PC-9 (cell line): ENCODE measurements around the gene TSHZ3. TPM values are rescaled to one million over a fixed set of nuclear protein-coding genes. Genes with fewer than 3 reads are reported as not detected.

Experiments
- BruUV-seq: library from RNA; stranded (reverse); fragments of 400-500 nt; replicated peaks from 2 replicates; lab custom pipeline; 2021; lab: Mats Ljungman, UMichigan
- CTCF ChIA-PET: fragments of 300-600 bp; sonication (Branson Sonifier 250); formaldehyde crosslinking; loops from one replicate; lab custom pipeline; 2022; ENCODE audit warnings: antibody characterized with exemption; lab: Charles Lee
- POLR2A ChIA-PET: fragments of 300-600 bp; sonication (Branson Sonifier 250); formaldehyde crosslinking; loops from one replicate; lab custom pipeline; 2022; ENCODE audit warnings: antibody characterized with exemption; ENCODE audit not compliant: unreplicated experiment; lab: Charles Lee
- DNase-seq, 2 experiments: peaks; one replicate each; pipeline versions ENCODE4 v3.0.0 to v3.0.0-alpha.2; 2015 to 2022; ENCODE audit warnings: mixed read lengths in 1 of 2
- H2AFZ ChIP-seq: fragments of 200-600 bp; sonication (generic); 2 replicates; pipeline ENCODE4 v1.8.1; 2017; ENCODE audit warnings: antibody characterized with exemption
- H3F3A ChIP-seq: fragments of 200-600 bp; sonication (generic); 2 replicates; pipeline ENCODE4 v1.8.1; 2017; ENCODE audit warnings: antibody characterized with exemption, mild to moderate bottlenecking, low read depth; ENCODE audit not compliant: insufficient read depth
- H3K27ac ChIP-seq: fragments of 200-600 bp; sonication (generic); 2 replicates; pipeline ENCODE4 v1.6.1; 2016; ENCODE audit warnings: mixed run types
- H3K27me3 ChIP-seq: fragments of 200-600 bp; sonication (generic); 2 replicates; pipeline ENCODE4 v1.6.1; 2016; ENCODE audit warnings: low read depth, mixed run types; ENCODE audit not compliant: insufficient read depth
- H3K36me3 ChIP-seq: fragments of 200-600 bp; sonication (generic); 2 replicates; pipeline ENCODE4 v1.6.1; 2016; ENCODE audit warnings: low read depth, mixed run types
- H3K4me1 ChIP-seq: fragments of 200-600 bp; sonication (generic); replicated peaks from 2 replicates; pipeline ENCODE4 v1.6.1; 2016; ENCODE audit warnings: mixed run types; ENCODE audit not compliant: insufficient read depth
- H3K4me2 ChIP-seq: fragments of 200-600 bp; sonication (generic); 2 replicates; pipeline ENCODE4 v1.6.1; 2017; ENCODE audit warnings: mixed run types
- H3K4me3 ChIP-seq: fragments of 200-600 bp; sonication (generic); 2 replicates; pipeline ENCODE4 v1.6.1; 2016; ENCODE audit warnings: mixed run types
- H3K79me2 ChIP-seq: fragments of 200-600 bp; sonication (generic); 2 replicates; pipeline ENCODE4 v1.6.1; 2017; ENCODE audit warnings: low read depth, mixed run types
- H3K9me2 ChIP-seq: fragments of 200-600 bp; sonication (generic); 2 replicates; pipeline ENCODE4 v1.8.1; 2017; ENCODE audit warnings: mild to moderate bottlenecking; ENCODE audit not compliant: insufficient read depth
- H3K9me3 ChIP-seq: fragments of 200-600 bp; sonication (generic); 2 replicates; pipeline ENCODE4 v1.8.1; 2016; ENCODE audit warnings: low read depth; ENCODE audit not compliant: insufficient read depth
- H4K20me1 ChIP-seq: fragments of 200-600 bp; sonication (generic); 2 replicates; pipeline ENCODE4 v1.8.1; 2017; ENCODE audit not compliant: insufficient read depth
- EZH2 ChIP-seq: fragments of 200-600 bp; sonication (generic); IDR thresholded peaks from 2 replicates; pipeline ENCODE4 v1.8.0; 2017; ENCODE audit warnings: antibody characterized with exemption, low read depth
- intact Hi-C: fragments of 100-400 bp; cut with micrococcal nuclease; formaldehyde crosslinking; loops from one replicate; pipeline ENCODE4 v1.10.0; 2022; ENCODE audit not compliant: unreplicated experiment
- total RNA-seq: library from RNA; stranded (reverse); gene quantifications from 2 replicates; pipeline ENCODE4 v1.2.3, GENCODE V29; 2021
- TF ChIP-seq, protein P1 (sequence below): fragments of 200-600 bp; sonication (generic); conservative IDR thresholded peaks from 2 replicates; pipeline ENCODE4 v1.6.1; 2017; ENCODE audit warnings: mixed run types, antibody characterized with exemption, mild to moderate bottlenecking, moderate library complexity

The TSHZ3 gene
- total RNA-seq, 1 experiment from 2014 or later = not detected

- no peak overlapping the region for H3K4me2 ChIP-seq
- intact Hi-C loops = no loop called here
- H3K9me2 ChIP-seq = no peaks in the 10 kb centered on the region
- no peak overlapping the region for H3K27ac ChIP-seq
- ChIA-PET CTCF (no interaction called here), POLR2A (no interaction called here)
- TF ChIP-seq, protein P1, sequence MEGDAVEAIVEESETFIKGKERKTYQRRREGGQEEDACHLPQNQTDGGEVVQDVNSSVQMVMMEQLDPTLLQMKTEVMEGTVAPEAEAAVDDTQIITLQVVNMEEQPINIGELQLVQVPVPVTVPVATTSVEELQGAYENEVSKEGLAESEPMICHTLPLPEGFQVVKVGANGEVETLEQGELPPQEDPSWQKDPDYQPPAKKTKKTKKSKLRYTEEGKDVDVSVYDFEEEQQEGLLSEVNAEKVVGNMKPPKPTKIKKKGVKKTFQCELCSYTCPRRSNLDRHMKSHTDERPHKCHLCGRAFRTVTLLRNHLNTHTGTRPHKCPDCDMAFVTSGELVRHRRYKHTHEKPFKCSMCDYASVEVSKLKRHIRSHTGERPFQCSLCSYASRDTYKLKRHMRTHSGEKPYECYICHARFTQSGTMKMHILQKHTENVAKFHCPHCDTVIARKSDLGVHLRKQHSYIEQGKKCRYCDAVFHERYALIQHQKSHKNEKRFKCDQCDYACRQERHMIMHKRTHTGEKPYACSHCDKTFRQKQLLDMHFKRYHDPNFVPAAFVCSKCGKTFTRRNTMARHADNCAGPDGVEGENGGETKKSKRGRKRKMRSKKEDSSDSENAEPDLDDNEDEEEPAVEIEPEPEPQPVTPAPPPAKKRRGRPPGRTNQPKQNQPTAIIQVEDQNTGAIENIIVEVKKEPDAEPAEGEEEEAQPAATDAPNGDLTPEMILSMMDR = no peak
- TF ChIP-seq EZH2 = no peak
- no peak for DNase-seq
- no peaks in the 10 kb centered on the region for H3K4me1 ChIP-seq
- H3F3A ChIP-seq = no peaks in the 10 kb centered on the region
- no TSS peak for BruUV-seq
- no peaks in the 10 kb centered on the region for H3K9me3 ChIP-seq
- H3K36me3 ChIP-seq = no peaks in the 10 kb centered on the region
- H3K4me3 ChIP-seq = no peak overlapping the region
- H3K27me3 ChIP-seq = peaks cover 59% of the 10 kb centered on the region
- H3K79me2 ChIP-seq = no peaks in the 10 kb centered on the region
- H4K20me1 ChIP-seq = no peaks in the 10 kb centered on the region
- no peak overlapping the region for H2AFZ ChIP-seq
Observed at GRCh38 chr19:31299665-31300064, 49.6 kb downstream of the TSHZ3 start.

GRCh38 chr19:31297991-31298390 is 51.2 kb downstream of the TSHZ3 start:
- no peak for DNase-seq
- H3K9me2 ChIP-seq = no peaks in the 10 kb centered on the region
- intact Hi-C loops = no loop called here
- H3K9me3 ChIP-seq = no peaks in the 10 kb centered on the region
- H4K20me1 ChIP-seq = no peaks in the 10 kb centered on the region
- H3K36me3 ChIP-seq = no peaks in the 10 kb centered on the region
- H3K4me1 ChIP-seq = no peaks in the 10 kb centered on the region
- no peak overlapping the region for H3K4me2 ChIP-seq
- CTCF ChIA-PET = no interaction called here
- no peaks in the 10 kb centered on the region for H3F3A ChIP-seq
- no peaks in the 10 kb centered on the region for H3K79me2 ChIP-seq
- no peak overlapping the region for H3K27ac ChIP-seq
- H3K27me3 ChIP-seq = peaks cover 55% of the 10 kb centered on the region
- BruUV-seq = no TSS peak
- no peak overlapping the region for H2AFZ ChIP-seq
- POLR2A ChIA-PET = no interaction called here
- H3K4me3 ChIP-seq = no peak overlapping the region
- no peak for TF ChIP-seq EZH2
- TF ChIP-seq, protein P1 = no peak

DNA sequence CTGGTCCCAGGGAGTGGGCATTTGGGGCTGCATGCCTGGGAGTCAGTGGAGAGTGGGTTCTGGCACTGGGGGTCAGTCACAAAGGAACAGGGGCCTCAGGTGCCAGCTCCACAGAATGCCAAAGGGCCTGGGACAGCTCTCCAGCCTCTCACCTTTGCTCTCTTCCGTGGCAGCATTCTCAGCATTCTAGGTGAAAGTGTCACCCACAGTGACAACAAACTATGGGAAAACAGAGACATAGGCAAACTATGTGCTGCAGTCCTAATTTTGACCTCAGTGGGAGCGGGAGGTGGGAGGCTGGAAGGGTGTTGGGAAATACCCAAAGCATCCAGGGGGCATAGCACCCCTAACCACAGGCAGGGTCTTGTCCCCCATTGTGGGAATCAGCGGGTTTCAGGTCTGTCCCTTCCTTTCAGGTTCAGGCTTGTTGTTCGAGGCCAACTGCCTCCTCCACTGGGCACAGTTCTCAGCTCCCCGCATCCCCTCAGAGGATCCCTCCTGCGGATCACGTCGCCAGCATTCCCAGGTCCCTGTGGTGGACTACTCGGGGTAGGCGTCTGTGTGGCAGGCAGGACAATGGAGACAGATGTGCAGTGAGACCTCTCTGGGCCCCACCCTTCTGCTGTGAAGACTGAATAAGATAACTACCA is 52.4 kb downstream of the TSHZ3 start:
- Histone ChIP-seq H4K20me1 (no peaks in the 10 kb centered on the region), H3K36me3 (no peaks in the 10 kb centered on the region), H3K9me3 (no peaks in the 10 kb centered on the region), H3K9me2 (no peaks in the 10 kb centered on the region), H3K79me2 (no peaks in the 10 kb centered on the region), H3K4me3 (no peak overlapping the region), H3K4me1 (no peaks in the 10 kb centered on the region), H2AFZ (no peak overlapping the region), H3K4me2 (no peak overlapping the region), H3K27ac (no peak overlapping the region), H3F3A (no peaks in the 10 kb centered on the region), H3K27me3 (peaks cover 55% of the 10 kb centered on the region)
- intact Hi-C loops = no loop called here
- ChIA-PET CTCF (no interaction called here), POLR2A (no interaction called here)
- DNase-seq = no peak
- no TSS peak for BruUV-seq
- TF ChIP-seq EZH2 = no peak

DNA sequence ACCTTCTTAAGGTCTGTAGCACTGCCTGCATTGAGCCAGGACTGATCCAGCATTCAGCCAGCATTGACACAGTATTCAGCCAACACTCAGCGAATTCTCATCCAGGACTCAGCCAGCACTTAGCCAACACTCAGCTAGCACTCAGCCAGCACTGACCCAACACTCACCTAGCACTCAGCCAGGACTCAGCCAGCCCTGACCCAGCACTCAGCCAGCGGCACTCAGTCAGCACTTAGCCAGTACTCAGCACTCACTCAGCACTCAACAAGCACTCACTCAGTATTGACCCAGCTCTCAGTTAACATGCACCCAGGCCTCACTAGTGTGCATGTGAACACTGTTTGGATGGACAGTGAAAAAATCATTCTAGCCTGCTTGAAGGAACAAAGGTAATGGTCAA is 55.0 kb downstream of the TSHZ3 start:
- no peak overlapping the region for H3K4me3 ChIP-seq
- intact Hi-C loops = no loop called here

More for the DNA sequence above, 55.0 kb downstream of the TSHZ3 start:
- Histone ChIP-seq H3K36me3 (no peaks in the 10 kb centered on the region), H4K20me1 (no peaks in the 10 kb centered on the region), H3K4me1 (no peaks in the 10 kb centered on the region), H3F3A (no peaks in the 10 kb centered on the region), H3K79me2 (no peaks in the 10 kb centered on the region), H3K27ac (no peak overlapping the region), H3K9me2 (no peaks in the 10 kb centered on the region), H3K4me2 (no peak overlapping the region), H3K9me3 (no peaks in the 10 kb centered on the region), H3K27me3 (peaks cover 37% of the 10 kb centered on the region), H2AFZ (no peak overlapping the region)
- TF ChIP-seq, protein P1 = no peak
- no peak for TF ChIP-seq EZH2
- ChIA-PET CTCF (no interaction called here), POLR2A (no interaction called here)
- no TSS peak for BruUV-seq
- no peak for DNase-seq
